Activated CD4-positive, alpha-beta memory T cell treated with anti-CD3 and anti-CD28 coated beads, Interleukin-2, amount 10 ng/mL, durations not matched to agents 7 days and 5 days (primary cell): ENCODE results near the gene PCNA. TPM values are rescaled to one million over a fixed set of nuclear protein-coding genes. Genes with fewer than 3 reads are reported as not detected.
"Not testable (repeated sequence)": the region's sequence is repeated elsewhere in the genome, so short reads cannot be mapped to it uniquely, and the experiment has no call there.

Experiments used
- CTCF ChIA-PET: fragments of 350-600 bp; sonication (Branson Sonifier 250); formaldehyde crosslinking; loops from one replicate; lab custom pipeline; 2021; ENCODE audit warnings: antibody characterized with exemption, inconsistent platforms; lab: Charles Lee
- POLR2A ChIA-PET: fragments of 350-600 bp; sonication (Branson Sonifier 250); formaldehyde crosslinking; loops from one replicate; lab custom pipeline; 2021; ENCODE audit warnings: antibody characterized with exemption; lab: Charles Lee
- DNase-seq: peaks from one replicate; pipeline ENCODE4 v3.0.0-alpha.2; 2020
- H3K27ac Mint-ChIP-seq: one replicate; pipeline ENCODE4 v1.8.0; 2021; ENCODE audit warnings: mild to moderate bottlenecking, mixed read lengths
- H3K27me3 Mint-ChIP-seq: one replicate; pipeline ENCODE4 v1.8.0; 2021; ENCODE audit warnings: mixed read lengths
- H3K36me3 Mint-ChIP-seq: one replicate; pipeline ENCODE4 v1.8.0; 2021; ENCODE audit warnings: low read depth, mixed read lengths
- H3K4me1 Mint-ChIP-seq: one replicate; pipeline ENCODE4 v1.8.0; 2021; ENCODE audit warnings: mixed read lengths
- H3K4me3 Mint-ChIP-seq: one replicate; pipeline ENCODE4 v1.8.0; 2021; ENCODE audit warnings: mild to moderate bottlenecking, mixed read lengths
- H3K9me3 Mint-ChIP-seq: one replicate; pipeline ENCODE4 v1.8.0; 2021; ENCODE audit warnings: mixed read lengths
- total RNA-seq, 2 experiments: library from RNA; stranded (reverse); gene quantifications; one replicate each; pipeline ENCODE4 v1.2.3, GENCODE V29; 2021

Gene PCNA
- total RNA-seq, 2 experiments from 2014 or later: 413 to 415 TPM

DNA sequence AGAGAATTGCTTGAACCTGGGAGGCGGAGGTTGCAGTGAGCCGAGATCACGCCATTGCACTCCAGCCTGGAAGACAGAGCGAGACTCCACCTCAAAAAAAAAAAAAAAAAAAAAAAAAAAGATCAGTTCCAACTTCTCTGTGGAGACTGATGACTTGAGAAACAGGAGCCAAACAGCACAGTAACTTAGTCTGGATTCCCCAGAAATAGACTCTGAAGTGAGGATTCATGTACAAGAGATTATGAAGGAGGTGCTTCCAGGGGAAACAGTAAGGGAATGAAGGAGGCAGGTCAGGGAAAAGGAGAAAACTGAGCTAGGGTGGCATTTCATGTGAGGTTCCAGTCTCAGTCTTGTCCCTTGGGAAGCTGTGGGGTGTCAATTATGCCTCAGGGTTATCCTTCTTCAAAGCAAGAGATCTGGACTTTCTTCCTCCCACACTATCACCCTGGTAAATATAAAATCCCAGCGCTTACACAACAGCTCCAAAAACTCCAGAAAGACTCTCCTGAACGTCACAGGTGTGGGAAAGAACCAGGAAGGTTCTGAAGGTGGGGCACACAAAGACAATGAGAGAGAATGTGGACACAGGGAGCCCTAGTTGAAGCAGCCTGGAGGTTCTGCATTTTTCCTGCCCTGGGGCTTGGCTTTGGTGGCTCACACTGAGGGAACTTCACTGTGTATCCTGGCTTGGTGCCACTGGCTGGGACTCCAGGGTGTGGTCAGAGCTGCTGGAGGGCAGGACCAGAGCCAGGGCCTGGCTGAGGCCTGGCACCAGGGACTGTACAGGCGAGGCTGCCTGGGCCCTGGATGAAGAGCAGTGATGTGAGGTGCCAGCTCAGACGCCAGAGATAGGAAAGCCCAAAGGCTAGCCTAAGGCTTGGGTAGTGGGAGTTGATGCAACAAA lies 46.8 kb downstream of the PCNA start:
- ChIA-PET CTCF (interaction anchor here (0.7 to 2.7 kb wide), 3 partner anchors 17 to 54 kb away, joined by 3 to 19 read pairs (median 3); partner anchors contain the start of gene CDS2), POLR2A (interaction anchor here (1.9 kb wide), 1 partner anchor 16 kb away, joined by 6 read pairs; no protein-coding TSS in a partner anchor)
- Mint-ChIP-seq H3K4me3 (no peak overlapping the region), H3K27ac (no peak overlapping the region), H3K9me3 (no peaks in the 10 kb centered on the region), H3K27me3 (no peaks in the 10 kb centered on the region), H3K36me3 (peaks cover 2% of the 10 kb centered on the region), H3K4me1 (peaks cover 27% of the 10 kb centered on the region)
- DNase-seq: no peak

DNA sequence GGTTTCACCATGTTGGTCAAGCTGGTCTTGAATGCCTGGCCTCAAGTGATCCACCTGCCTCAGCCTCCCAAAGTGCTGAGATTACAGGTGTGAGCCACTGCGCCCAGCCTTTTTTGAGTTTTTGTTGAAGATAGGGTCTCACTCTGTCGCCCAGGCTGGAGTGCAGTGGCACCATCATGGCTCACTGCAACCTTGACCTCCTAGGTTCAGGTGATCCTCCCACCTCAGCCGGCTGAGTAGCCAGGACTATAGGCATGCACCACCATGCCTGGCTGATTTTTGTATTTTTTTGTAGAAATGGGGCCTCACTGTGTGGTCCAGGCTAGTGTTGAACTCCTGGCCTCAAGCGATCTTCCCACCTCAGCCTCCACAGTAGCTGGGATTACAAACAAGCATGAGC lies 47.8 kb downstream of the PCNA start:
- H3K9me3 Mint-ChIP-seq, H3K4me3 Mint-ChIP-seq, H3K27me3 Mint-ChIP-seq, POLR2A ChIA-PET, H3K27ac Mint-ChIP-seq, DNase-seq, H3K36me3 Mint-ChIP-seq: not testable (repeated sequence)
- H3K4me1 Mint-ChIP-seq: peaks cover 18% of the 10 kb centered on the region
- CTCF ChIA-PET: interaction anchor here (1.0 to 2.7 kb wide), 3 partner anchors 16 to 55 kb away, joined by 3 to 19 read pairs (median 4); partner anchors contain the start of gene CDS2

DNA sequence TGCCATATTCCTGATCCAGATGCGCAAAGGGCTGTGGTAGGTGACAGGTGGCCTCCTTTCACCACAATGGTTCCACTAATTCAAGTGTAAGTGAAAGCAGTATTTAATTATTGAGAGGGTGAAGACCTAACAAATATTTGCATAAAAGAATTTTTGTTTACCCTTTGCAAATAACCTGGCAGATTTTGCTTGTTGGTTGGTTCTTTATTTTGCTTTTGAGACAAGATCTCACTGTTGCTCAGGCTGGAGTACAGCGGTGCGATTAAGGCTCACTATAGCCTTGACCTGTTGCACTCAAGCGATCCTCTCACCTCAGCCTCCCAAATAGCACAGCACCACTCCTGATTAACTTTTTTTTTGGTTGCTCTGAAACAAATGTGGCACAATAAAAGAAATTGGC lies 49.2 kb downstream of the PCNA start:
- POLR2A ChIA-PET: no interaction called here

DNA sequence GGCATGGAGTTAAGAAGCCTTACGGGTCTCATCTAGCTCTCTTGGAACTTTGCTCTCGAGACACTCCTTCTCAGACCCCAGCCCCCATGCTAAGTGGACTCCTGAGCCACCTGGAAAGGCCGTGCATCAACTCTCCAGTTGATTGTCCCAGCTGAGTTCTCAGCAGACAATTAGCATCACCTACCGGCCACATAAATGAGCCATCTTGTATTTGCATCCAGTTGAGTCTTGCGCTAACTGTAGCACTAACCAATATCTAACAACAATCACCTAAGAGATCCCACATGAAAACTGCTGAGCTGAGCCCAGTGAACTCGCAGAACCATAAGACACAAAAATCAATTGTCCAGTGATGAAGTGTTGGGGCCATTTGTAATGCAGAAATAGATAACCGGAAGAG lies 49.7 kb downstream of the PCNA start:
- Mint-ChIP-seq H3K4me1 (peaks cover 18% of the 10 kb centered on the region), H3K4me3 (no peak overlapping the region), H3K27me3 (no peaks in the 10 kb centered on the region), H3K36me3 (peaks cover 2% of the 10 kb centered on the region), H3K27ac (no peak overlapping the region), H3K9me3 (no peaks in the 10 kb centered on the region)
- no peak for DNase-seq
- CTCF ChIA-PET: interaction anchor here (4.7 kb wide), 1 partner anchor 13 kb away, joined by 31 read pairs; no protein-coding TSS in a partner anchor
- POLR2A ChIA-PET: no interaction called here

More for the DNA sequence above, 49.2 kb downstream of the PCNA start:
- Mint-ChIP-seq H3K27me3 (no peaks in the 10 kb centered on the region), H3K4me3 (no peak overlapping the region), H3K27ac (no peak overlapping the region), H3K36me3 (peaks cover 2% of the 10 kb centered on the region), H3K9me3 (no peaks in the 10 kb centered on the region), H3K4me1 (peaks cover 18% of the 10 kb centered on the region)
- no peak for DNase-seq
- CTCF ChIA-PET: interaction anchor here (0.9 kb wide), 1 partner anchor 16 kb away, joined by 3 read pairs; no protein-coding TSS in a partner anchor

DNA sequence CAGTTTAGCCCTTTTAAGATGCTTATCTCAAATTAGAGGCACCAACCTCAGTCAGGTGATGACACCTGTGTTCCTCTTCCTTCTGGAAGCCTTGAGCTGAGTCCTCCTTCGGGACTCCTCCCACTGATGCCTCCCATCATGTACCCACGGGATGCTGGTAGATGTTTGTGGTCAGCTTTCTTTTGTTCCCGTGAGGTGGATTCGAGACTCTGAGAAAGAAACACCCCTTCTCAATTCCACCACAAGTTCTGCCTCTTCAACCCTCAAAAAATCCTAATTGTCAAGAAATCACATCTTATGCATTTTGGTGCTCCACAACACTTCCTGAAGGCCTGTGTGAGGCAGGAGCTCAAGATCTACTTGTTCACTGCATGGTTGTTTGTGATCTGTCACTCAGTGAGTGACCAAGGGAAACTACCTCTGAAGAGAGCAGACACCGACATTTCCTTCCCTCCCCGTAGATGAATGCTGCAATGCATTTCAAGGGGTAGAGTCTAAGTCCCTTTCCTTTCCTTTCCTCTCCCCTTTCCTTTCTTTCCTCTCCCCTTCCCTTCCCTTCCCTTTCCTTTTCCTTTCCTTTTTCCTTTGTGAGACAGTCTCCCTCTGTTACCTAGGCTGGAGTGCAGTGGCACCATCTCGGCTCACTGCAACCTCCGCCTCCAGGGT lies 50.5 kb downstream of the PCNA start:
- H3K4me3 Mint-ChIP-seq: no peak overlapping the region
- H3K9me3 Mint-ChIP-seq: no peaks in the 10 kb centered on the region
- peaks cover 15% of the 10 kb centered on the region for H3K4me1 Mint-ChIP-seq
- no peaks in the 10 kb centered on the region for H3K27me3 Mint-ChIP-seq
- peaks cover 2% of the 10 kb centered on the region for H3K36me3 Mint-ChIP-seq
- ChIA-PET CTCF (interaction anchor here (1.0 to 4.7 kb wide), 2 partner anchors 12 to 310 kb away, joined by 3 to 31 read pairs; no protein-coding TSS in a partner anchor), POLR2A (interaction anchor here (2.0 kb wide), 1 partner anchor 10 kb away, joined by 7 read pairs; no protein-coding TSS in a partner anchor)
- no peak overlapping the region for H3K27ac Mint-ChIP-seq
- DNase-seq: no peak

DNA sequence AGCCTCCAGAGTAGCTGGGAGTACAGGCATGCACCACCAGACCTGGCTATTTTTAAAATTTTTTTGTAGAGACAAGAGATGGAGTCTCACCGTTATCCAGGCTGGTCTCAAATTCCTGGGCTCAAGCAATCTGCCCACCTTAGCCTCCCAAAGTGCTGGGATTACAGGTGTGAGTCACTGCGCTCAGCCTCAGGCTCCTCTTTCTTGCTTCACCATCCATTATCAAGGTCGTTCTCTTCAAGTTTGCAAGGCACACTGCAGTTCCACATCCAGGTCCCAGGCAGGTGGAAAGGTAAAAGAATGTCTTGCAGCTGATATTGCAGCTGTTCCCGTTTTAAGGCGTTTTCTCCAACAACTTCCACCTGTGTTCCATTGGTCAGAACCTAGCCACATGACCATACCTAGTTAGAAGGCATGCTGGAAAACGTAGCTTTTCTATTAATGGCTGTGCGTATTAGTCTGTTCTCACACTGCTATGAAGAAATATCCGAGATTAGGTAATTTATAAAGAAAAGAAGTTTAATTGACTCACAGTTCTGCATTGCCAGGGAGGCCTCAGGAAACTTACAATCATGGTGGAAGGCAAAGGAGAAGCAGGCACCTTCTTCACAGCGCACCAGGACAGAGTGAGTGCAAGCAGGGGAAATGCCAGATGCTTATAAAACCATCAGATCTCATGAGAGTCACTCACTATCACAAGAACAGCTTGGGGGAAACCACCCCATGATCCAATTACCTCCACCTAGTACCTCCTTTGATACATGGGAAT lies 51.7 kb downstream of the PCNA start:
- Mint-ChIP-seq H3K9me3 (no peaks in the 10 kb centered on the region), H3K36me3 (peaks cover 2% of the 10 kb centered on the region), H3K27ac (no peak overlapping the region), H3K4me3 (no peak overlapping the region), H3K27me3 (no peaks in the 10 kb centered on the region), H3K4me1 (peaks cover 8% of the 10 kb centered on the region)
- ChIA-PET POLR2A (interaction anchor here (2.0 kb wide), 1 partner anchor 9 kb away, joined by 7 read pairs; no protein-coding TSS in a partner anchor), CTCF (interaction anchor here (1.0 to 4.7 kb wide), 2 partner anchors 11 to 309 kb away, joined by 3 to 31 read pairs; no protein-coding TSS in a partner anchor)
- no peak for DNase-seq

DNA sequence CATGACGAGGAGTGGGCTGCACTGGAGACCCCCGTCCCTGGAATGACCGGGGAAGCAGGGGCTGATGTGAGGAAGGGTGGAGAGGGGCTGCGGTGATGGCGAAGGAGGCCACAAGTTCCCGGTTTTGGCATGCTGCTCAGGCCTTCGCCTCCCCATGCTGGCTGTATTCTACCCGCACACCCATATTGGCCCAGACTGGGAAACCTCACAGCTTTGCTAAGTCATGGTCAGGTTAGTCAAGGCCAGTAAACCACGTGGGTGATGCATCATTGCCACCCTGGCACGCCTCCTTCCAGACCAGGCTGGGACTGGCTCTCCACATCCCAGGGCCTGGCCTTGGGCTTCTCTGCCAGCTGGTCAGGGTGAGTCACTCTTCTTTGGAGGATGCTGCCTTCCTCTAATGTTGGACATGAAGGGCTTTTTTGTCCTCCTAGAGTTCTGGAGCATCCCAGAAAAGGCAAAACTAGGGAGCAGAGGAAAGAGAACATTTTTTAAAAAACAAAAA lies 53.8 kb downstream of the PCNA start:
- H3K36me3 Mint-ChIP-seq: peaks cover 2% of the 10 kb centered on the region
- H3K4me1 Mint-ChIP-seq: peaks cover 17% of the 10 kb centered on the region
- POLR2A ChIA-PET: no interaction called here
- H3K4me3 Mint-ChIP-seq: no peak overlapping the region
- H3K9me3 Mint-ChIP-seq: no peaks in the 10 kb centered on the region
- CTCF ChIA-PET: interaction anchor here (4.7 kb wide), 1 partner anchor 9 kb away, joined by 31 read pairs; no protein-coding TSS in a partner anchor
- DNase-seq: no peak
- H3K27ac Mint-ChIP-seq: no peak overlapping the region
- no peaks in the 10 kb centered on the region for H3K27me3 Mint-ChIP-seq

DNA sequence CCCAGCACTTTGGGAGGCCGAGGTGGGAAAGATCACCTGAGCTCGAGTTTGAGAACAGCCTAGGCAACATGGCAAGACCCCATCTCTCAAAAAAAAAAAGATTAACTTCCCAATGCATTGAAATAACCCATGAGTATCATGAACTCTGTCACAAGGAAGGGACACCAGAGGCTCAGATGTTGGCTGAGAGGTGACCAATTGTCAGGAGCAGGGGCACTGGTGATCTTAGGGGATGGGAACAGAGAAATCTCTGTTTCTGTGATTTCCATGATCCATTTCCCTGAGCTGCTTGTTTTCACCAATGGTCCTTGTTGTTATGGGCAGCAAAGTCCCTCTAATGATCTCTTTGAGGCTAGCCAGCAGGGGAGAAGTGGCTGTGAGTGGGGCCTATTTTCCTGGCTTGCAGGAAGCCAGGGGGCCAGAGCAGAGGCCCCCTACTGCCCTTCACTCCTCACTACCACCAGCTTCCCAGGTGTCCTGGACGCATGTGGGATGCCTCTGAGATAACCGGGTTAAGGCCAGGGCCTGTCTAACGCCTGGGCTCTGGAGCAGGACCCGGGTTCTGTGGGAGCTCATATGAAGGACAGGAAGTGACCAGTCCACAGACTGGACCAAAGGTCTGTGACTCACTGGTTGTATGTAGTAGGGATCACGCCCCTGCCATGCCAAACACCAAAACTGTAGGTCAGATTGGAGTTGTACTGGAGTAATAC lies 54.4 kb downstream of the PCNA start:
- no peaks in the 10 kb centered on the region for H3K27me3 Mint-ChIP-seq
- no peaks in the 10 kb centered on the region for H3K9me3 Mint-ChIP-seq
- no peak overlapping the region for H3K27ac Mint-ChIP-seq
- ChIA-PET CTCF (interaction anchor here (0.6 to 4.7 kb wide), 3 partner anchors 8 to 139 kb away, joined by 3 to 31 read pairs (median 4); no protein-coding TSS in a partner anchor), POLR2A (no interaction called here)
- H3K36me3 Mint-ChIP-seq: peaks cover 2% of the 10 kb centered on the region
- H3K4me1 Mint-ChIP-seq: peaks cover 19% of the 10 kb centered on the region
- no peak for DNase-seq
- H3K4me3 Mint-ChIP-seq: no peak overlapping the region

Other genes with a start within 250 kb of the PCNA start
- 10 to 100 TPM; 12.9 to 14.1 TPM for gene SLC23A2, start 118.4 kb downstream of the PCNA start, total RNA-seq
- 10 to 100 TPM; 71.2 to 73.3 TPM for gene TMEM230, start 6.9 kb downstream of the PCNA start, total RNA-seq
- 10 to 100 TPM; 67.4 to 68.2 TPM for gene CDS2, start 7.0 kb upstream of the PCNA start, total RNA-seq
- not detected for gene PROKR2, start 197.0 kb upstream of the PCNA start, total RNA-seq